Thoracic aorta (tissue), 2 donors: ENCODE data around the gene MPP3. TPM values are rescaled to one million over a fixed set of nuclear protein-coding genes. Genes with fewer than 3 reads are reported as not detected.
"Not testable (repeated sequence)": the region's sequence is repeated elsewhere in the genome, so short reads cannot be mapped to it uniquely, and the experiment has no call there.

Source experiments
- ATAC-seq: fragments of 150-250 bp; one replicate; pipeline ENCODE4 v1.8.0; 2017; ENCODE audit warnings: low read depth; ENCODE audit not compliant: insufficient number of reproducible peaks, low FRiP score
- DNase-seq: peaks from one replicate; pipeline ENCODE4 v3.0.0-alpha.2; 2020; ENCODE audit warnings: low spot score
- H3K27ac ChIP-seq, 2 donors: fragments of 200-600 bp; sonication (generic); 1 replicate in 1 of 2; 2 replicates in 1 of 2; pipeline ENCODE4 v1.5.1; 2016; ENCODE audit warnings: mild to moderate bottlenecking in 2 of 2, moderate library complexity in 2 of 2
- H3K27me3 ChIP-seq: fragments of 200-600 bp; sonication (generic); replicated peaks from 2 replicates; pipeline ENCODE4 v1.6.0; 2016; ENCODE audit warnings: mild to moderate bottlenecking; ENCODE audit not compliant: insufficient read depth
- H3K36me3 ChIP-seq: fragments of 200-600 bp; sonication (generic); one replicate; pipeline ENCODE4 v1.5.1; 2016
- H3K4me1 ChIP-seq, 2 donors: fragments of 200-600 bp; sonication (generic); 1 replicate in 1 of 2; 2 replicates in 1 of 2; pipeline versions ENCODE4 v1.5.1 to v1.6.0; 2016; ENCODE audit warnings: low read depth in 2 of 2, mild to moderate bottlenecking in 1 of 2; ENCODE audit not compliant: control insufficient read depth in 1 of 2
- H3K4me3 ChIP-seq: fragments of 200-600 bp; sonication (generic); 2 replicates; pipeline ENCODE4 v1.5.1; 2016; ENCODE audit warnings: mild to moderate bottlenecking
- H3K9me3 ChIP-seq: fragments of 200-600 bp; sonication (generic); 2 replicates; pipeline ENCODE4 v1.5.1; 2016
- CTCF ChIP-seq: fragments of 200-600 bp; sonication (generic); IDR thresholded peaks from one replicate; pipeline ENCODE4 v1.5.1; 2019; ENCODE audit warnings: antibody characterized with exemption
- total RNA-seq, 2 donors: library from RNA; depleted of rRNA; stranded (reverse); fragments of >200 nt; gene quantifications; one replicate each; pipeline versions ENCODE4 v1.1.0 to v1.2.3, GENCODE V29; 2016

The MPP3 gene
- total RNA-seq, 2 donors from 2014 or later = 32.8 to 73.8 TPM

GRCh38 chr17:43846963-43847371 lies 14.0 kb upstream of the MPP3 start, which contains the start of gene CD300LG:
CD300LG (plus strand) TSS chr17:43847176; CDS start chr17:43847217, 41 bp downstream.
- Histone ChIP-seq H3K36me3 (no peaks in the 10 kb centered on the region), H3K4me3 (no peak within 1 kb of the TSS), H3K27me3 (no peaks in the 10 kb centered on the region), H3K9me3 (no peaks in the 10 kb centered on the region), H3K4me1 (peaks cover 2 to 14% of the 10 kb centered on the region in 2 donors), H3K27ac (peak within 1 kb of the TSS; percentile 10 to 64)
- no peak for TF ChIP-seq CTCF
- DNase-seq (no peak), ATAC-seq (no peak)

GRCh38 chr17:43846221-43846712 lies 13.3 kb upstream of the MPP3 start:
- H3K4me3 ChIP-seq = no peak overlapping the region
- peak; percentile 46 for ATAC-seq
- peak overlapping the region; percentile 10 to 64 for H3K27ac ChIP-seq

GRCh38 chr17:43845766-43846165 lies 12.8 kb upstream of the MPP3 start:
- DNase-seq (no peak), ATAC-seq (no peak)
- H3K4me1 ChIP-seq = peaks cover 10 to 26% of the 10 kb centered on the region in 2 donors
- H3K9me3 ChIP-seq = no peaks in the 10 kb centered on the region
- H3K27ac ChIP-seq = peak overlapping the region; percentile 10 to 64
- TF ChIP-seq CTCF = no peak
- H3K36me3 ChIP-seq = no peaks in the 10 kb centered on the region
- no peaks in the 10 kb centered on the region for H3K27me3 ChIP-seq
- H3K4me3 ChIP-seq = no peak overlapping the region

More at GRCh38 chr17:43846221-43846712, 13.3 kb upstream of the MPP3 start:
- Histone ChIP-seq H3K4me1 (peaks cover 5 to 21% of the 10 kb centered on the region in 2 donors), H3K9me3 (no peaks in the 10 kb centered on the region), H3K27me3 (no peaks in the 10 kb centered on the region), H3K36me3 (no peaks in the 10 kb centered on the region)
- DNase-seq = peak; percentile 36
- peak; percentile 99 for TF ChIP-seq CTCF

- Histone ChIP-seq H3K4me3 (no peak overlapping the region), H3K27ac (no peak overlapping the region), H3K9me3 (no peaks in the 10 kb centered on the region), H3K27me3 (no peaks in the 10 kb centered on the region), H3K36me3 (no peaks in the 10 kb centered on the region), H3K4me1 (peaks cover 18 to 39% of the 10 kb centered on the region in 2 donors)
- no peak for TF ChIP-seq CTCF
- ATAC-seq (no peak), DNase-seq (no peak)
Measured at GRCh38 chr17:43844241-43844640, 11.3 kb upstream of the MPP3 start.

- no peak overlapping the region for H3K4me3 ChIP-seq
- TF ChIP-seq CTCF = no peak
- no peaks in the 10 kb centered on the region for H3K36me3 ChIP-seq
- no peaks in the 10 kb centered on the region for H3K27me3 ChIP-seq
- H3K27ac ChIP-seq = no peak overlapping the region
- peaks cover 18 to 39% of the 10 kb centered on the region in 2 donors for H3K4me1 ChIP-seq
- DNase-seq (no peak), ATAC-seq (no peak)
- no peaks in the 10 kb centered on the region for H3K9me3 ChIP-seq
Measured at GRCh38 chr17:43842975-43843325, 10.0 kb upstream of the MPP3 start.

GRCh38 chr17:43842091-43842974 lies 9.4 kb upstream of the MPP3 start:
- ATAC-seq, H3K27me3 ChIP-seq, H3K27ac ChIP-seq, H3K36me3 ChIP-seq, H3K9me3 ChIP-seq, DNase-seq: not testable (repeated sequence)
- Histone ChIP-seq H3K4me3 (peak overlapping the region; percentile 26), H3K4me1 (peaks cover 18 to 39% of the 10 kb centered on the region in 2 donors)
